Measurements from ENCODE around the gene NOX4. TPM values are rescaled to one million over a fixed set of nuclear protein-coding genes. Genes with fewer than 3 reads are reported as not detected.

The NOX4 gene
- polyA plus RNA-seq, 3 donors, result not detected

GRCh38 chr11:89498845-89499448 lies 7.8 kb upstream of the NOX4 start:
- no peak overlapping the region for H3K4me3 ChIP-seq (replicated peaks in 1 of 3; ENCODE audit: low read depth in 2 of 3, low read length in 3 of 3)
- Mint-ChIP-seq H3K4me1 (no peaks in the 10 kb centered on the region), H3K4me3 (no peak overlapping the region), H3K9me3 (no peaks in the 10 kb centered on the region), H3K36me3 (no peaks in the 10 kb centered on the region), H3K27ac (no peak overlapping the region), H3K27me3 (ENCODE audit: low read depth in 3 of 3) (peaks cover 0 to 2% (median 0%) of the 10 kb centered on the region in 3 donors)
- no peaks in the 10 kb centered on the region for H3K27me3 ChIP-seq (ENCODE audit: control insufficient read depth in 2 of 2, insufficient read depth in 2 of 2, low read length in 2 of 2)
- no peak for DNase-seq
- H4K20me1 ChIP-seq (ENCODE audit: insufficient read depth, low read length), result no peaks in the 10 kb centered on the region
- H3K4me1 ChIP-seq (ENCODE audit: control insufficient read depth in 1 of 2, insufficient read depth in 2 of 2, low read length in 2 of 2), result no peaks in the 10 kb centered on the region
- no peak overlapping the region for H3K4me2 ChIP-seq (replicated peaks; ENCODE audit: extremely low read depth, low read length, poor library complexity, severe bottlenecking)
- no peaks in the 10 kb centered on the region for H3K9me3 ChIP-seq (replicated peaks in 1 of 2; ENCODE audit: control insufficient read depth in 1 of 2, insufficient read depth in 1 of 2, low read length in 2 of 2)
- no peak overlapping the region for H3K27ac ChIP-seq (ENCODE audit: low read depth in 1 of 2, low read length in 2 of 2)
- H2AFZ ChIP-seq (ENCODE audit: insufficient read depth, low read depth, low read length, poor library complexity, severe bottlenecking), result no peak overlapping the region
- WGBS (ENCODE audit: insufficient coverage), result no CpG with 5 or more reads among the region's 5 CpGs
- no peak for TF ChIP-seq CTCF (IDR thresholded peaks at IDR 0.05)
- H3K9ac ChIP-seq (ENCODE audit: insufficient read depth, low read length, poor library complexity, severe bottlenecking), result no peak overlapping the region
- intact Hi-C loops (cut with micrococcal nuclease), result no loop called here
- H3K79me2 ChIP-seq (ENCODE audit: insufficient read depth, low read length), result no peaks in the 10 kb centered on the region
- no peaks in the 10 kb centered on the region for H3K36me3 ChIP-seq (replicated peaks in 1 of 2; ENCODE audit: control insufficient read depth in 1 of 2, insufficient read depth in 2 of 2, low read length in 2 of 2)

DNA sequence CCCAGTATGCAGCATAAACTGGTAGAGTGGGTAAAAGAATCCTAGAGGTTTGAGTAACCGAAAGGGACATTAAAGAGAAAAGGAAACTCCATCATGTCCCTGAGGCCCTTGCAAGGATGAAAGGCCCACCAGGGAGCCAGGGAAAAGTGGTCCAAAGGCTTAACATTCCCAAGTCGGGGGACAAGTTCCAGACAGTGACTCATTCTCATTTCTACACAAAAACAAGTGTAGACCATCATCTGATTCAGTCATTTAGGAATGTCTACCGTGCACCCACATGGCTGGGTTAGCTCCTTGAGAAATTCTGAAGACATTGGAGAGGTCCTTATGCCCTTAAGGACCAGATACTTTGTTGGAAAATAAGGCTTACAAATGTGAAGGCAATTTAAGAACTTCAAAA lies 4.8 kb upstream of the NOX4 start:
- Histone ChIP-seq H3K4me2 (replicated peaks; ENCODE audit: extremely low read depth, low read length, poor library complexity, severe bottlenecking) (no peak overlapping the region), H2AFZ (ENCODE audit: insufficient read depth, low read depth, low read length, poor library complexity, severe bottlenecking) (no peak overlapping the region), H3K4me3 (replicated peaks in 1 of 3; ENCODE audit: low read depth in 2 of 3, low read length in 3 of 3) (no peak overlapping the region), H4K20me1 (ENCODE audit: insufficient read depth, low read length) (no peaks in the 10 kb centered on the region), H3K36me3 (replicated peaks in 1 of 2; ENCODE audit: control insufficient read depth in 1 of 2, insufficient read depth in 2 of 2, low read length in 2 of 2) (no peaks in the 10 kb centered on the region), H3K27me3 (ENCODE audit: control insufficient read depth in 2 of 2, insufficient read depth in 2 of 2, low read length in 2 of 2) (peaks cover 10 to 12% of the 10 kb centered on the region in 2 donors), H3K79me2 (ENCODE audit: insufficient read depth, low read length) (no peaks in the 10 kb centered on the region), H3K27ac (ENCODE audit: low read depth in 1 of 2, low read length in 2 of 2) (no peak overlapping the region), H3K9me3 (replicated peaks in 1 of 2; ENCODE audit: control insufficient read depth in 1 of 2, insufficient read depth in 1 of 2, low read length in 2 of 2) (no peaks in the 10 kb centered on the region), H3K9ac (ENCODE audit: insufficient read depth, low read length, poor library complexity, severe bottlenecking) (no peak overlapping the region), H3K4me1 (ENCODE audit: control insufficient read depth in 1 of 2, insufficient read depth in 2 of 2, low read length in 2 of 2) (no peaks in the 10 kb centered on the region)
- Mint-ChIP-seq H3K9me3 (peaks cover 0 to 4% (median 2%) of the 10 kb centered on the region in 7 donors), H3K27me3 (ENCODE audit: low read depth in 3 of 3) (peaks cover 14 to 25% (median 21%) of the 10 kb centered on the region in 3 donors), H3K27ac (no peak overlapping the region), H3K36me3 (no peaks in the 10 kb centered on the region), H3K4me3 (no peak overlapping the region), H3K4me1 (no peaks in the 10 kb centered on the region)
- TF ChIP-seq CTCF (IDR thresholded peaks at IDR 0.05), result no peak
- intact Hi-C loops (cut with micrococcal nuclease), result no loop called here
- 66% methylated on average over 2 of the region's 3 CpGs for WGBS (ENCODE audit: insufficient coverage)
- no peak for DNase-seq

Measured in CD14-positive monocyte (primary cell).